ENCODE measurements around the gene VIPR2. TPM values are rescaled to one million over a fixed set of nuclear protein-coding genes. Genes with fewer than 3 reads are reported as not detected.
A peak's percentile ranks its signal among the peaks of the same experiment; 100 is the strongest.

The VIPR2 gene
- total RNA-seq, 1 experiment from 2014 or later, result not detected

- no peak for DNase-seq (ENCODE audit: low read depth)
These were observed 23.6 kb downstream of the VIPR2 start for GRCh38 chr7:159121068-159121467.

- DNase-seq (ENCODE audit: low read depth), result no peak
These were observed 24.1 kb downstream of the VIPR2 start for GRCh38 chr7:159120540-159120919.

- no peak for DNase-seq (ENCODE audit: low read depth)
These were observed 24.7 kb downstream of the VIPR2 start for GRCh38 chr7:159119851-159120539.

- DNase-seq (ENCODE audit: low read depth), result no peak
These were observed 25.5 kb downstream of the VIPR2 start for GRCh38 chr7:159119026-159119741.

GRCh38 chr7:159118623-159119022, 26.0 kb downstream of the VIPR2 start:
- DNase-seq (ENCODE audit: low read depth), result no peak

GRCh38 chr7:159118197-159118595, 26.5 kb downstream of the VIPR2 start:
- no peak for DNase-seq (ENCODE audit: low read depth)

GRCh38 chr7:159117366-159118196, 27.1 kb downstream of the VIPR2 start:
- DNase-seq (ENCODE audit: low read depth), result no peak

GRCh38 chr7:159116581-159117339, 27.9 kb downstream of the VIPR2 start:
- no peak for DNase-seq (ENCODE audit: low read depth)

- DNase-seq (ENCODE audit: low read depth), result no peak
These were observed 28.8 kb downstream of the VIPR2 start for GRCh38 chr7:159115601-159116501.

GRCh38 chr7:159114981-159115380, 29.7 kb downstream of the VIPR2 start:
- DNase-seq (ENCODE audit: low read depth), result no peak

GRCh38 chr7:159114096-159114495, 30.6 kb downstream of the VIPR2 start:
- no peak for DNase-seq (ENCODE audit: low read depth)

GRCh38 chr7:159113056-159113455, 31.6 kb downstream of the VIPR2 start:
- no peak for DNase-seq (ENCODE audit: low read depth)

- DNase-seq (ENCODE audit: low read depth), result no peak
These were observed 32.3 kb downstream of the VIPR2 start for GRCh38 chr7:159112136-159113011.

GRCh38 chr7:159109653-159110035, 35.0 kb downstream of the VIPR2 start:
- no peak for DNase-seq (ENCODE audit: low read depth)

- no peak for DNase-seq (ENCODE audit: low read depth)
These were observed 35.6 kb downstream of the VIPR2 start for GRCh38 chr7:159108941-159109652.

GRCh38 chr7:159108491-159108890, 36.2 kb downstream of the VIPR2 start:
- DNase-seq (ENCODE audit: low read depth), result no peak

- peak; percentile 8 for DNase-seq (ENCODE audit: low read depth)
These were observed 37.3 kb downstream of the VIPR2 start for GRCh38 chr7:159107161-159107892.

Measured in LHCN-M2 (cell line).